ENCODE measurements around the gene PATL2.

- TF ChIP-seq CTCF (IDR thresholded peaks at IDR 0.05; ENCODE audit: borderline replicate concordance, extremely low read depth, low read length, poor library complexity, severe bottlenecking) (no peak), EZH2 (IDR thresholded peaks at IDR 0.05; ENCODE audit: borderline replicate concordance, low read depth, low read length, severe bottlenecking) (no peak)
These were observed 4.7 kb upstream of the PATL2 start for GRCh38 chr15:44715797-44716334.
